Thoracic aorta (tissue), 2 donors: ENCODE measurements around the gene TSC22D1. TPM values are rescaled to one million over a fixed set of nuclear protein-coding genes. Genes with fewer than 3 reads are reported as not detected.
"Not testable (repeated sequence)": the region's sequence is repeated elsewhere in the genome, so short reads cannot be mapped to it uniquely, and the experiment has no call there.

Source experiments
- ATAC-seq: fragments of 150-250 bp; one replicate; pipeline ENCODE4 v1.8.0; 2017; ENCODE audit warnings: low read depth; ENCODE audit not compliant: insufficient number of reproducible peaks, low FRiP score
- DNase-seq: peaks from one replicate; pipeline ENCODE4 v3.0.0-alpha.2; 2020; ENCODE audit warnings: low spot score
- H3K27ac ChIP-seq, 2 donors: fragments of 200-600 bp; sonication (generic); 1 replicate in 1 of 2; 2 replicates in 1 of 2; pipeline ENCODE4 v1.5.1; 2016; ENCODE audit warnings: mild to moderate bottlenecking in 2 of 2, moderate library complexity in 2 of 2
- H3K27me3 ChIP-seq: fragments of 200-600 bp; sonication (generic); replicated peaks from 2 replicates; pipeline ENCODE4 v1.6.0; 2016; ENCODE audit warnings: mild to moderate bottlenecking; ENCODE audit not compliant: insufficient read depth
- H3K36me3 ChIP-seq: fragments of 200-600 bp; sonication (generic); one replicate; pipeline ENCODE4 v1.5.1; 2016
- H3K4me1 ChIP-seq, 2 donors: fragments of 200-600 bp; sonication (generic); 1 replicate in 1 of 2; 2 replicates in 1 of 2; pipeline versions ENCODE4 v1.5.1 to v1.6.0; 2016; ENCODE audit warnings: low read depth in 2 of 2, mild to moderate bottlenecking in 1 of 2; ENCODE audit not compliant: control insufficient read depth in 1 of 2
- H3K4me3 ChIP-seq: fragments of 200-600 bp; sonication (generic); 2 replicates; pipeline ENCODE4 v1.5.1; 2016; ENCODE audit warnings: mild to moderate bottlenecking
- H3K9me3 ChIP-seq: fragments of 200-600 bp; sonication (generic); 2 replicates; pipeline ENCODE4 v1.5.1; 2016
- total RNA-seq, 2 donors: library from RNA; depleted of rRNA; stranded (reverse); fragments of >200 nt; gene quantifications; one replicate each; pipeline versions ENCODE4 v1.1.0 to v1.2.3, GENCODE V29; 2016
- TF ChIP-seq, protein P1 (sequence below): fragments of 200-600 bp; sonication (generic); IDR thresholded peaks from one replicate; pipeline ENCODE4 v1.5.1; 2019; ENCODE audit warnings: antibody characterized with exemption

Gene TSC22D1
- total RNA-seq, 2 donors from 2014 or later = 107 to 129 TPM

DNA sequence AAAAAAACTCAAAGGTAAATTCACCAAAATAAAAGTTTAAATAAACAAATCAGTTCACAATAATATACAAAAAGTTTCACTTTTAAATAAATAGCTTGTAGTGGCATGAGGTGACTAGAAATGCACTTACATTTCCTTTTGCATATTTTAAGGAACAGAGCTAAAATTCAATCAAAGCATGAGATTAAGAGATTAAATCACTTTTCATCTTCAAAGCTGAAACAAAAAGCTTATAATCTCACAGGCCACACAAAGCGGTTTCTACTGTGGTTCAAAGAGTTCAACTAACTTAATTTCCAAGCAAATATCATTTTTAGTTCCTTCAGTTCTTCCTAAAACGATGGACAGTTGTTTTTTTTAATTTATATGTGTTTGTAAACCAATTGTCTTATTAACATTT is 38.9 kb downstream of the TSC22D1 start:
- Histone ChIP-seq H3K4me3 (no peak overlapping the region), H3K27ac (no peak overlapping the region), H3K27me3 (no peaks in the 10 kb centered on the region), H3K9me3 (no peaks in the 10 kb centered on the region), H3K4me1 (peaks cover 15 to 16% of the 10 kb centered on the region in 2 donors), H3K36me3 (no peaks in the 10 kb centered on the region)
- DNase-seq (no peak), ATAC-seq (no peak)
- TF ChIP-seq, protein P1, sequence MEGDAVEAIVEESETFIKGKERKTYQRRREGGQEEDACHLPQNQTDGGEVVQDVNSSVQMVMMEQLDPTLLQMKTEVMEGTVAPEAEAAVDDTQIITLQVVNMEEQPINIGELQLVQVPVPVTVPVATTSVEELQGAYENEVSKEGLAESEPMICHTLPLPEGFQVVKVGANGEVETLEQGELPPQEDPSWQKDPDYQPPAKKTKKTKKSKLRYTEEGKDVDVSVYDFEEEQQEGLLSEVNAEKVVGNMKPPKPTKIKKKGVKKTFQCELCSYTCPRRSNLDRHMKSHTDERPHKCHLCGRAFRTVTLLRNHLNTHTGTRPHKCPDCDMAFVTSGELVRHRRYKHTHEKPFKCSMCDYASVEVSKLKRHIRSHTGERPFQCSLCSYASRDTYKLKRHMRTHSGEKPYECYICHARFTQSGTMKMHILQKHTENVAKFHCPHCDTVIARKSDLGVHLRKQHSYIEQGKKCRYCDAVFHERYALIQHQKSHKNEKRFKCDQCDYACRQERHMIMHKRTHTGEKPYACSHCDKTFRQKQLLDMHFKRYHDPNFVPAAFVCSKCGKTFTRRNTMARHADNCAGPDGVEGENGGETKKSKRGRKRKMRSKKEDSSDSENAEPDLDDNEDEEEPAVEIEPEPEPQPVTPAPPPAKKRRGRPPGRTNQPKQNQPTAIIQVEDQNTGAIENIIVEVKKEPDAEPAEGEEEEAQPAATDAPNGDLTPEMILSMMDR = no peak

DNA sequence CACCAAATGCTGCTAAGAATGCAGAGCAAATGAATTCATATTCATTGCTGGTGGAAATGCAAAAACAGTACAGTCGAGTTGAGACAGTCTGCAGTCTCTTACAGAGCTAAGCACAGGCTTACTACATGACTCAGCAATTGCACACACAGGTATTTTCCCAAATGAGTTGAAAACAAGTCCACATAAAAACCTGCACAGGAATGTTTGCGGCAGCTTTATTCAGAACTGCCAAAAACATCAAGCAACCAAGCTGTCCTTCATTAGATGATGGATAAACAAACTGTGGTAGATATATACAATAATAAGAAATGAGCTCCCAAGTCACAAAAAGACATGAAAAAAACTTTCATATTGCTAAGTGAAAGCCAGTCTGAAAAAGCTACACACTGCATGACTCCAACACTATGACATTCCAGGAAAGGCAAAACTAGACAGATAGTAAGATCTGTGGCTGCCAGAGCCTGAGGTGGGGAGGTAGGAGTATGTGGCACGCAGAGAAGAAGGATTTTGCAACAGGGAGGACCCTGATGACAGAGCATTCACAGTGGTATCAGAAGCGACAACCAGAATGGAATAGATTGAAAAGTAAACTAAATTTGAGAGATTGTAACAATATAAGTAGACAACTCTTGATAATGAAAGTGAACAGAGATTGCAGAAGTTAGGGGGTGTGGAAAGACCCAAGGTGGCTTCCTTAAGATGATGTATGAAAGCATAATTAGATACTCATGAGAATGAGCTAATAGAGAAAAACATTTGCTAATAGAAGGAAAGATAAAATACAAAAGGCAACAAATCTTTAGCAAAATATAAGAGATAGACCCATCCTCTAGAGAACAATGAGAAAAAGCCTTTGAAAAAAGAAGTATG is 52.7 kb downstream of the TSC22D1 start:
- Histone ChIP-seq H3K27ac (peak overlapping the region; percentile 31 to 41), H3K9me3 (no peaks in the 10 kb centered on the region), H3K4me1 (peaks cover 3 to 26% of the 10 kb centered on the region in 2 donors), H3K27me3 (no peaks in the 10 kb centered on the region), H3K36me3 (no peaks in the 10 kb centered on the region), H3K4me3 (peak overlapping the region; percentile 31)
- ATAC-seq = no peak
- TF ChIP-seq, protein P1 = no peak
- DNase-seq = no peak

DNA sequence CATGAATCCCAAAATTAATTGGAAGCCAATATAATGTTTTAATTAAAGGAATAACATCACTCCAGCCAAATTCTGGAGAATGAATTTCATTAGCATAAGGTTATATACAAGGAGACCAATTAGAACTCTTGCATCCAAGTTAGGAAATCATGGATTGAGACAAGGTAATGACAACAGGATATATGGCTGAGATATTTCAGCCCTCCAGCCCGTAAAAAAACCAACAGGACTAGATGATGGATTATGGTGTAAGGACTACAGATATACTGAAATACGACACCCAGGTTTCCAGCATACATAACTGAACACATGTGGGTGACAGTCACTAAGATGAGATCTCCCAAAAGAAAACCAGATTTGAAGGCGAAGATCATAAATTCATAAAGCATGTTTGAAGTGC is 56.5 kb downstream of the TSC22D1 start:
- H3K4me1 ChIP-seq = peaks cover 3 to 38% of the 10 kb centered on the region in 2 donors
- no peak for ATAC-seq

DNA sequence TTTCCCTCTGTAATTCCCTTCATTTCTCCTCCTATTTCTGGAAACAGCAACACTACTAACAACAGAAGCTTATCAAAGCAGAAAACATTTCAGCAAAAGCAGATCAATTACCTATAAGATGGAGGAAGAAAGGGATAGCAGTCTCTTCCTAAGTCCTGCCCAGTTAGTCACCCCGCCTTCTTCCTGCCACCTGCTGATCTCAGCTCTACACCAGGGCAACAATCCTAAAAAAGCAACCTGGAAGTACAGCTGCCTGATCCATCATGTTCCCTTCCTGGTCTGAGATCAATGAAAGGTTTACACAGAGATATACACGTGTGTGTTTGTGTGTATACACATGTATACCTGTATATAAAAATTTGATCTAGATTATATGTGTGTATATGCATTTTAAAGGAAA is 59.4 kb downstream of the TSC22D1 start:
- TF ChIP-seq, protein P1 = no peak
- H3K36me3 ChIP-seq = peaks cover 4% of the 10 kb centered on the region
- ATAC-seq = no peak
- peaks cover 0 to 14% of the 10 kb centered on the region in 2 donors for H3K4me1 ChIP-seq
- H3K27me3 ChIP-seq = no peaks in the 10 kb centered on the region
- DNase-seq = no peak
- no peak overlapping the region for H3K27ac ChIP-seq
- H3K4me3 ChIP-seq = no peak overlapping the region
- no peaks in the 10 kb centered on the region for H3K9me3 ChIP-seq

More for the DNA sequence above, 56.5 kb downstream of the TSC22D1 start:
- TF ChIP-seq, protein P1 = no peak
- Histone ChIP-seq H3K27me3 (no peaks in the 10 kb centered on the region), H3K36me3 (peaks cover under 1% of the 10 kb centered on the region), H3K27ac (no peak overlapping the region), H3K4me3 (no peak overlapping the region), H3K9me3 (no peaks in the 10 kb centered on the region)
- DNase-seq = no peak

DNA sequence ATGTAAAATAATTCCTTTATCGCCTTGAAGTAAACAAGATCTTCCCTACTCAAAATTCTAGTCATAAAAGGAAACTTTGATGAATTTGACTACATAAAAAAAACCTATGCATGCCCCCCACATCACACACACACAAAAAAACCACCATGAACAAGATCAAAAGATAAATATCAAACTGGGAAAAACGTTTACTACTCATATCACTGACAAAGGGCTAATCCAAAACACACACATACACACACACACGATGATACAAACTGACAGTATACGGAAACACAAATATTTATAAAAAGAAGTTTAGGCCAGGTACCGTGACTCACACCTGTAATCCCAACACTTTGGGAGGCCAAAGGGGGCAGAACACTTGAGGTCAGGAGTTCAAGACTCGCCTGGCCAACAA is 61.9 kb downstream of the TSC22D1 start:
- TF ChIP-seq, protein P1 = no peak
- peaks cover 4% of the 10 kb centered on the region for H3K36me3 ChIP-seq
- ATAC-seq (no peak), DNase-seq (no peak)
- H3K4me1 ChIP-seq = peaks cover 0 to 12% of the 10 kb centered on the region in 2 donors
- no peaks in the 10 kb centered on the region for H3K9me3 ChIP-seq
- H3K4me3 ChIP-seq = no peak overlapping the region
- no peaks in the 10 kb centered on the region for H3K27me3 ChIP-seq
- no peak overlapping the region for H3K27ac ChIP-seq

DNA sequence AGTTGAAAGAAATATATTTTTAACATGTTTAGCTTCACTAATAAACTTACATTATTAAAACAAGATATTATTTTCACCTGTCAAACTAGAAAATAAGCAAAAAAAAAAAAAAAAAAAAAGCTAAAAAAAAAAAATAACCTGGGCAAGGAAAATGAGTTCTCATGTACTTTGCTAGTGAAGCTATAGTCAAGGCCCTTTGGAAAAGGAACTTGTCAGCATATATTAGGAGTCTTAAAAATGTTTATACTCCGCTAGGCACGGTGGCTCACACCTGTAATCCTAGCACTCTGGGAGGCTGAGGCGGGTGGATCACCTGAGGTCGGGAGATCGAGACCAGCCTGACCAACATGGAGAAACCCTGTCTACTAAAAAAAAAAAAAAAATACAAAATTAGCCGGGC is 66.3 kb downstream of the TSC22D1 start:
- H3K36me3 ChIP-seq, H3K9me3 ChIP-seq, DNase-seq, H3K4me3 ChIP-seq, ATAC-seq, H3K4me1 ChIP-seq, H3K27me3 ChIP-seq, H3K27ac ChIP-seq: not testable (repeated sequence)
